Gastroesophageal sphincter (tissue), 3 donors: ENCODE data around the gene AP3B2.

Source experiments
- EP300 ChIP-seq: sonication (generic); formaldehyde crosslinking; IDR thresholded peaks from one replicate; pipeline ENCODE4 v1.6.1; 2017; ENCODE audit warnings: antibody characterized with exemption, mild to moderate bottlenecking
- POLR2A ChIP-seq, 2 donors: fragments of 450-650 bp; IDR thresholded peaks; one replicate each; pipeline ENCODE4 v1.6.1; 2017; ENCODE audit warnings: antibody characterized with exemption in 2 of 2, mild to moderate bottlenecking in 2 of 2, moderate library complexity in 1 of 2
- POLR2AphosphoS5 ChIP-seq: sonication (generic); formaldehyde crosslinking; IDR thresholded peaks from one replicate; pipeline ENCODE4 v1.6.1; 2017; ENCODE audit warnings: antibody characterized with exemption
- TF ChIP-seq, protein P1 (sequence below), 4 experiments: fragments of 200-600 bp in 2 of 4; fragments of 450-650 bp in 2 of 4; sonication (generic) in 1 of 4; IDR thresholded peaks; one replicate each; pipeline ENCODE4 v1.5.1; 2017 to 2019; ENCODE audit warnings: antibody characterized with exemption in 4 of 4, mild to moderate bottlenecking in 2 of 4, moderate library complexity in 2 of 4

- TF ChIP-seq POLR2A (IDR thresholded peaks at IDR 0.05) (no peak), EP300 (no peak), POLR2AphosphoS5 (no peak)
- TF ChIP-seq, protein P1, sequence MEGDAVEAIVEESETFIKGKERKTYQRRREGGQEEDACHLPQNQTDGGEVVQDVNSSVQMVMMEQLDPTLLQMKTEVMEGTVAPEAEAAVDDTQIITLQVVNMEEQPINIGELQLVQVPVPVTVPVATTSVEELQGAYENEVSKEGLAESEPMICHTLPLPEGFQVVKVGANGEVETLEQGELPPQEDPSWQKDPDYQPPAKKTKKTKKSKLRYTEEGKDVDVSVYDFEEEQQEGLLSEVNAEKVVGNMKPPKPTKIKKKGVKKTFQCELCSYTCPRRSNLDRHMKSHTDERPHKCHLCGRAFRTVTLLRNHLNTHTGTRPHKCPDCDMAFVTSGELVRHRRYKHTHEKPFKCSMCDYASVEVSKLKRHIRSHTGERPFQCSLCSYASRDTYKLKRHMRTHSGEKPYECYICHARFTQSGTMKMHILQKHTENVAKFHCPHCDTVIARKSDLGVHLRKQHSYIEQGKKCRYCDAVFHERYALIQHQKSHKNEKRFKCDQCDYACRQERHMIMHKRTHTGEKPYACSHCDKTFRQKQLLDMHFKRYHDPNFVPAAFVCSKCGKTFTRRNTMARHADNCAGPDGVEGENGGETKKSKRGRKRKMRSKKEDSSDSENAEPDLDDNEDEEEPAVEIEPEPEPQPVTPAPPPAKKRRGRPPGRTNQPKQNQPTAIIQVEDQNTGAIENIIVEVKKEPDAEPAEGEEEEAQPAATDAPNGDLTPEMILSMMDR (IDR thresholded peaks at IDR 0.05) = no peak
Observed at GRCh38 chr15:82731527-82731926, 21.9 kb upstream of the AP3B2 start.
